Measurements from ENCODE around the gene UNC13A. TPM values are rescaled to one million over a fixed set of nuclear protein-coding genes. Genes with fewer than 3 reads are reported as not detected.

The UNC13A gene
- total and polyA plus RNA-seq, 5 donors, result 0.03 to 0.06 (median 0.05) TPM; not detected in 2

DNA sequence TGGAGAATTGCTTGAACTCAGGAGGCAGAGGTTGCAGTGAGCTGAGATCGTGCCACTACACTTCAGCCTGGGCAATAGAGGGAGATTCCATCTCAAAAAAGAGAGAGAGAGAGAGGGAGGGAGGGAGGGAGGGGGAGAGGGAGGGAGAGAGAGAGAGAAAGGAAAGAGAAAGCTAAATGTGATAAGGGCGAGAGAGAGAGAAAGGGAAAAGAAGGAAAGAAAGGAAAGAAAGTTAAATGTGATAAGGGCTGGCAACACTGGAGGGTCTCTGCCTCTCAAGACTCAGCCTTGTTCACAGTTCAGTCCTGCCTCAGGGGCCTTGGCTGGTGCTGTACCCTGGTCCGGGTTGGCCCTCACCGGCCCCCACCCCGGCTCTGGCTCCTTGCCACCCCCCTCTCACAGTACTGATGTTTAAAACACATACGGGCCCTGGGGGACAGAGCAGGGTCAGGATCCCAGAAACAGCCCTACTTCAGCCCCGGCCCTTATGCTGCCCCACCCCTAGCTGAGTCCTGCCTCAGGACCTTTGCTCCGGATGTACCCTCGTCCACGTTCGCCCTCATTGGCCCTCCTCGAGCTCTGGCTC, 34.6 kb upstream of the UNC13A start:
- Histone ChIP-seq H3K4me1 (ENCODE audit: control insufficient read depth, insufficient read depth, low read length) (peaks cover 15% of the 10 kb centered on the region), H3K27me3 (ENCODE audit: control insufficient read depth, insufficient read depth) (no peaks in the 10 kb centered on the region), H3K4me3 (ENCODE audit: low read length) (no peak overlapping the region), H3K9me3 (ENCODE audit: control insufficient read depth, low read length) (no peaks in the 10 kb centered on the region), H3K27ac (ENCODE audit: low read length) (no peak overlapping the region)
- intact Hi-C loops (cut with DNase I), result no loop called here
- no peak for ATAC-seq
- WGBS, result 57% methylated on average over 12 of the region's 12 CpGs
- DNase-seq, result peak in 1 of 3 donors; percentile 73

DNA sequence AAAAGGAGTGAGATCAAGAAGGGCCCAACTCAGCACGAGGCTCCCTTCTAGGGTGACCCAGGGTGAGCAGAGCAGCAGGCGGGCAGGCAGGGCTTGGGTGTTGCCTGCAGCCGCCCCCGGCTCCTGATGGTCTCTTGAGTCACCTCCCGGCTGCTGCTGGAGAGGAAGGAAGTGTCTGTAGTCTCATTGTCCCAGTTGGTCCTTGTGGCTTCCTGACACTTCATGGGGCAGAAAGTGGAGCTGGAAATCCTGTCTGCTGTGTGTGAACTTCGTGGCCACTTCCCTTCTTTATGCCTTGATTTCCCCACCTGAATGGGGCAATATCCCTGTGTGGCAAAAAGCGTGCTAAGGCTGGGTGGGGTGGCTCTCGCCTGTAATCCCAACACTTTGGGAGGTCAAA, 33.7 kb upstream of the UNC13A start:
- Histone ChIP-seq H3K27ac (ENCODE audit: low read length) (peak overlapping the region; percentile 20), H3K4me3 (ENCODE audit: low read length) (no peak overlapping the region), H3K9me3 (ENCODE audit: control insufficient read depth, low read length) (no peaks in the 10 kb centered on the region), H3K27me3 (ENCODE audit: control insufficient read depth, insufficient read depth) (no peaks in the 10 kb centered on the region), H3K4me1 (ENCODE audit: control insufficient read depth, insufficient read depth, low read length) (peaks cover 15% of the 10 kb centered on the region)
- DNase-seq (peak; percentile 73 to 80 (median 78)), ATAC-seq (peak; percentile 38 to 72)
- intact Hi-C loops (cut with DNase I), result no loop called here
- 40% methylated on average over 8 of the region's 8 CpGs for WGBS

DNA sequence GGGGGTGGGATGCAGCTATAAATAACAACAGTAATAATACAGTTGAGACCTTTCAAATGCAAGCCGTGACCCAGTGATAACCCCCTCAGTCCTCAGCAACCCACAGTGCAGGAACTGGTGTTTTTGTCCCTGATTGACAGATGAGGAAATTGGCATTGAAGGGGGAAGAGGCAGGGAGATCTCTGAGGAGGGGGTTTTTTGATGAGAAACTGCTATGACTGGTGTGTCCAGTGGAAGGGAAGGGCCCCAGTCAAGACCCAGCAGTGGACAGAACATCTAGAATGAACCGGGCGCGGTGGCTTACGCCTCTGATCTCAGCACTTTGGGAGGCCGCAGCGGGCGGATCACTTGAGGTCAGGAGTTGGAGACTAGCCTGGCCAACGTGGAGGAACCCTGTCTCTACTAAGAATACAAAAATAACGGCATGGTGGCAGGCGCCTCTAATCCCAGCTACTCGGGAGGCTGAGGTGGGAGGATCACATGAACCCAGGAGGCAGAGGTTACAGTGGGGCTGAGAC, 33.0 kb upstream of the UNC13A start:
- no peak for ATAC-seq
- no peaks in the 10 kb centered on the region for H3K9me3 ChIP-seq (ENCODE audit: control insufficient read depth, low read length)
- H3K27me3 ChIP-seq (ENCODE audit: control insufficient read depth, insufficient read depth), result no peaks in the 10 kb centered on the region
- intact Hi-C loops (cut with DNase I), result no loop called here
- no peak for DNase-seq
- H3K27ac ChIP-seq (ENCODE audit: low read length), result peak overlapping the region; percentile 22
- WGBS, result 61% methylated on average over 12 of the region's 12 CpGs
- peaks cover 15% of the 10 kb centered on the region for H3K4me1 ChIP-seq (ENCODE audit: control insufficient read depth, insufficient read depth, low read length)
- H3K4me3 ChIP-seq (ENCODE audit: low read length), result peak overlapping the region; percentile 96

DNA sequence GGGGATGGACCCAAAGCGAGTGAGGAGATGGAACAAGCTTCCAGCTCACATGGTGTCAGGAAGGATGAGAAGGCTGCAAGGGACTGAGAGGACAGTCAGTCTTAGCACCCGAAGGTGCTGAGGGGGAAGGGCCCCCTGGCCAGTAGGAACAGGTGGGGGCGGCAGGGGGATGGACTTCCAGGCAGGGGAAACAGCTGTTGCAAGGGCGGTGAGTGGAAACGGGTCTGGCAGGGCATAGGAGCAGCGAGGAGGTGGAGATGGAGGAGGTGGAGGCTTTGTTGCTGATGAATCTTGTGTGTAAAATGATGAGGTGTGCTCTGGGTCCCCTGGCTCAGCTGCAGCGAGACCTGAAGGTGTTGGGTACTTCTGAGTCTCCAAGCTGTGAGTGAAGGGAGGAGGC, 32.3 kb upstream of the UNC13A start:
- H3K9me3 ChIP-seq (ENCODE audit: control insufficient read depth, low read length), result no peaks in the 10 kb centered on the region
- peaks cover 15% of the 10 kb centered on the region for H3K4me1 ChIP-seq (ENCODE audit: control insufficient read depth, insufficient read depth, low read length)
- no peak overlapping the region for H3K27ac ChIP-seq (ENCODE audit: low read length)
- H3K27me3 ChIP-seq (ENCODE audit: control insufficient read depth, insufficient read depth), result no peaks in the 10 kb centered on the region
- 18% methylated on average over 7 of the region's 7 CpGs for WGBS
- no peak for ATAC-seq
- H3K4me3 ChIP-seq (ENCODE audit: low read length), result peak overlapping the region; percentile 96
- intact Hi-C loops (cut with DNase I), result no loop called here
- DNase-seq, result no peak

DNA sequence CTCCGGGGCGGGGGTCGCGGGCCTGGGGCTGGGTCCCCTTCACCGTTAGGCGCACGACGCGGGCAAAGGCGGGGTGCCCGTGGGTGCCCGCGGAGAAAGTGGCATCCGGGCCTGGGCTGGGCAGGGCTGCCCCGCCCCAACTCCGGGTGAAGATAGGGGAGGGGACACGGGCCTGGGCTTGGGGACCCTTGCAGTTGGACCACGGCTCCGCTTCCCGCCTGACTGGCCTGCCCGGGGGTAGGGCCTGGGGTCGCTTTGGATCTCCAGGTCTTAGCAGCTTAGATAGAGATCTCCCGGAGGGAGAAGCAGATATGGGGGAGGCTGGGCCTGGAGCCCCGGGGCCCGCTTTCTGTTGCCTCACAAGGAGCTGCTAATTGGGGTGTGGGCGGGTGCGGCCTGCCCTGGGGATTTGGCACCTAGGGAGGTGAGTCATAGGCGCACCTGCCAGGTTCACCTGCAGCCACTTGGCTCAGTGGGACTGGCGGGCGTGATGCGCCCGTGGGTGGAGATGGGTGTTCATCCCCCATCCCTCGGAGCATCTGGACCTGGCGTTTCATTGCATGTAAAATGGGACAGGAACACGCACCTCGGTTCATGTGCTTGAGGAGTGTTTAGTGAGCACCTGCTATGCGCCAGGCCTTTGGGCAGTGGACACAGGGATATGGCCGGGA, 31.7 kb upstream of the UNC13A start:
- 5% methylated on average over 38 of the region's 38 CpGs for WGBS
- Histone ChIP-seq H3K27ac (ENCODE audit: low read length) (no peak overlapping the region), H3K27me3 (ENCODE audit: control insufficient read depth, insufficient read depth) (no peaks in the 10 kb centered on the region), H3K4me1 (ENCODE audit: control insufficient read depth, insufficient read depth, low read length) (peaks cover 15% of the 10 kb centered on the region), H3K9me3 (ENCODE audit: control insufficient read depth, low read length) (no peaks in the 10 kb centered on the region), H3K4me3 (ENCODE audit: low read length) (peak overlapping the region; percentile 96)
- DNase-seq, result no peak
- intact Hi-C loops (cut with DNase I), result loop anchor here in 1 of 4 donors (5.0 kb wide), 1 partner anchor 127 kb away; the partner anchor contains the start of gene JAK3
- ATAC-seq, result no peak

DNA sequence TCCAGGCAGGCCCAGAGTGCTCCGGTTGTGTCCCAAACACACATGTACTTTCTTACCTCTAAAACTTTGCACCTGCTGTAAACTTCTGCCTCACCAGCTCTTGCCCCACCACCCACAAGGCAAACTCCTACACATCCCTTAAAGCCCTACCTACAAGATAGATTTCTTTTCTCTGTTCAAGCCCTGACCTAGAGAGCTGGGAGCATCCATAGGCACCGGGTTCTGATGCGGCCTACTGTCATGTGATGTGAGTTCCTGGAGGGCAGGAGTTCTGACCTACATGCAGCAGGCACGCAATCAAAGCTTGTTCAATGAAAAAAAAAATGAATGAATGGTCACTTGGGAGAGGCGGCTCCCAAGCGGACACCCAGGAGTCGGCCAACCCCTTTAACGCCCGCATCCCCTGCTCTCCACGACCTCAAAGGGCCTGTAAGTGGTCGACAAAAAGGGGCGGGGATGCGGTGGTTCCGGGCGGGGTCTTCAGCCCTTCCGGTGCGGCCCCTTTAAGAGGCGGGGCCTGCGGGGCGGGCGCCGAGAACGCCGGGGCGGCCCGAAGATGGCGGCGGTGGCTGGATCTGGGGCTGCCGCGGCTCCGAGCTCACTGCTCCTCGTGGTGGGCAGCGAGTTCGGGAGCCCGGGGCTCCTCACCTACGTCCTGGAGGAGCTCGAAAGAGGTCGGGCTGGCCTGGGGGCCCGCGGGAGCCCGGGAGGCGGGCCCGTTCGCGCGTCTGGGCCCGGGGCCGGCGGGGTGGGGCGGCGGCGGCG, 31.0 kb upstream of the UNC13A start, which contains the start of gene MAP1S:
MAP1S (plus strand) TSS at position 534 of the 765 bp plus-strand sequence; CDS start at position 557, 23 bp downstream.
- H3K4me3 ChIP-seq (ENCODE audit: low read length), result peak within 1 kb of the TSS; percentile 96
- intact Hi-C loops (cut with DNase I), result loop anchor here in 1 of 4 donors (5.0 kb wide), 1 partner anchor 128 kb away; the partner anchor contains the start of gene JAK3
- WGBS, result 2% methylated on average over 53 of the region's 53 CpGs
- H3K4me1 ChIP-seq (ENCODE audit: control insufficient read depth, insufficient read depth, low read length), result peaks cover 15% of the 10 kb centered on the region
- DNase-seq (peak; percentile 71 to 89 (median 87)), ATAC-seq (peak; percentile 55 to 63)
- no peaks in the 10 kb centered on the region for H3K27me3 ChIP-seq (ENCODE audit: control insufficient read depth, insufficient read depth)
- no peaks in the 10 kb centered on the region for H3K9me3 ChIP-seq (ENCODE audit: control insufficient read depth, low read length)
- peak within 1 kb of the TSS; percentile 63 for H3K27ac ChIP-seq (ENCODE audit: low read length)

DNA sequence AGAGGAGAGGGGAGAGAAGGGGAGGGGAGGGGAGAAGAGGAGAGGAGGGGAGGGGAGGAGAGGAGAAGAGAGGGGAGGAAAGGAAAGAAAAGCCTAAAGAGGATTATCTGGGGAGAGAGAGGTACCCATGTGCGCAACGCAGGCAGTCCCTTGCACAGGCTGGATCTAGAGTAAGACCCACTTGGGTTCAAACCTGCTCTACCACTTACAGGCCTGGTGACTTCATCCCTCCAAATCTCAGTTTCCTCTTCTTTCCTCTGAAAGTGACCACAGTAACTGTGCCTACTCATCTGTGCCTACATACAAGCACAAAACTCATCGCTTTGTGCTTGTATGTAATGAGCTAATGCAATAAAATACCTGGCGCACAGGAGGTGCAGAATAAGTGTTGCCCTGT, 30.4 kb upstream of the UNC13A start:
- H3K4me1 ChIP-seq (ENCODE audit: control insufficient read depth, insufficient read depth, low read length), result peaks cover 15% of the 10 kb centered on the region
- H3K27ac ChIP-seq (ENCODE audit: low read length), result no peak overlapping the region
- DNase-seq (no peak), ATAC-seq (no peak)
- no peaks in the 10 kb centered on the region for H3K27me3 ChIP-seq (ENCODE audit: control insufficient read depth, insufficient read depth)
- 92% methylated on average over 4 of the region's 4 CpGs for WGBS
- no peaks in the 10 kb centered on the region for H3K9me3 ChIP-seq (ENCODE audit: control insufficient read depth, low read length)
- H3K4me3 ChIP-seq (ENCODE audit: low read length), result no peak overlapping the region
- intact Hi-C loops (cut with DNase I), result loop anchor here in 1 of 4 donors (5.0 kb wide), 1 partner anchor 129 kb away; the partner anchor contains the start of gene JAK3

DNA sequence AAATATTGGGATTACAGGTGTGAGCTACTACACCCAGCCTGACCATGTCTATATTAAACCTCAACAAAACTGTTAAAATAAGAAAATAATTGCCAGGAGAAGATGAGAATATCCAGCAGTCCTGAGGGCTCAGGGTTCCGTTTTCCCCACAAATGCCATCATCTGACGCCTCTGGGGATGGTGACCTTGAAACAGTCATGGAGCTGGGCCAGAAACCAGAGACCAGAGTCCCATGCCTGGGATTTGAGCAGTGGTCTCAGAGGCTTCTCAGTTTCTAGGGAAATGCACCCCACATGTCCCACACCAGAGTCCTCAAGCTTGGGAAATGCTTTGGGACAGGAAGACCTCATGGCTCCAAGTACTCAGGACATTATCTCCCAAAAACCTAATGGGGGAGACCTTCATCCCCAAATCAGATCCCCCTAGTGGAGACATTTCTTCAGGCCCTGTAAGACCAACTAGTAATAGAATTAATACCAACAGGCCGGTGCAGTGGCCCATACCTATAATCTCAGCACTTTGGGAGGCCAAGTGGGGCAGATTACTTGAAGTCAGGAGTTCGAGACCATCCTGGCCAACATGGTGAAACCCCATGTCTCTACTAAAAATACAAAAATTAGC, 28.3 kb upstream of the UNC13A start:
- peaks cover 8% of the 10 kb centered on the region for H3K4me1 ChIP-seq (ENCODE audit: control insufficient read depth, insufficient read depth, low read length)
- DNase-seq, result no peak
- intact Hi-C loops (cut with DNase I), result loop anchor here in 1 of 4 donors (5.0 kb wide), 1 partner anchor 131 kb away; the partner anchor contains the start of gene JAK3
- WGBS, result 62% methylated on average over 4 of the region's 4 CpGs
- no peaks in the 10 kb centered on the region for H3K27me3 ChIP-seq (ENCODE audit: control insufficient read depth, insufficient read depth)
- no peak overlapping the region for H3K4me3 ChIP-seq (ENCODE audit: low read length)
- H3K27ac ChIP-seq (ENCODE audit: low read length), result no peak overlapping the region
- H3K9me3 ChIP-seq (ENCODE audit: control insufficient read depth, low read length), result no peaks in the 10 kb centered on the region
- ATAC-seq, result no peak

DNA sequence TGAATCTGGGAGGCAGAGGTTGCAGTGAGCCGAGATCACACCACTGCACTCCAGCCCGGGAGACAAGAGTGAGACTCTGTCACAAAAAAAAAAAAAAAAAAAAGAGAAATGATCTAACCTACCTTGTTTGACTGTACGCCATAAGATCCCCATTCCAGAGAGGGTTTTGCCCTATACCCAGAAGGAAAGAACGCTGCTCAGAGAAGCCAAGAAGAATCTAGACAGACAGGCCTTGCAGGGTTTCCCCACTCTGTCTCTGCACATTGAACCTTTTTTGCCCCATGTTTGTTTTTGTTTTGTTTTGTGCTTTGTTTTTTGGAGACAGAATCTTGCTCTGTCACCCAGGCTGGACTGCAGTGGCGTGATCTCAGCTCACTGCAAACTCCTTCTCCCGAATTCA, 23.7 kb upstream of the UNC13A start:
- Histone ChIP-seq H3K9me3 (ENCODE audit: control insufficient read depth, low read length) (no peaks in the 10 kb centered on the region), H3K27me3 (ENCODE audit: control insufficient read depth, insufficient read depth) (no peaks in the 10 kb centered on the region), H3K4me1 (ENCODE audit: control insufficient read depth, insufficient read depth, low read length) (no peaks in the 10 kb centered on the region), H3K4me3 (ENCODE audit: low read length) (no peak overlapping the region), H3K27ac (ENCODE audit: low read length) (no peak overlapping the region)
- intact Hi-C loops (cut with DNase I), result no loop called here
- ATAC-seq, result no peak
- 68% methylated on average over 6 of the region's 6 CpGs for WGBS
- no peak for DNase-seq

DNA sequence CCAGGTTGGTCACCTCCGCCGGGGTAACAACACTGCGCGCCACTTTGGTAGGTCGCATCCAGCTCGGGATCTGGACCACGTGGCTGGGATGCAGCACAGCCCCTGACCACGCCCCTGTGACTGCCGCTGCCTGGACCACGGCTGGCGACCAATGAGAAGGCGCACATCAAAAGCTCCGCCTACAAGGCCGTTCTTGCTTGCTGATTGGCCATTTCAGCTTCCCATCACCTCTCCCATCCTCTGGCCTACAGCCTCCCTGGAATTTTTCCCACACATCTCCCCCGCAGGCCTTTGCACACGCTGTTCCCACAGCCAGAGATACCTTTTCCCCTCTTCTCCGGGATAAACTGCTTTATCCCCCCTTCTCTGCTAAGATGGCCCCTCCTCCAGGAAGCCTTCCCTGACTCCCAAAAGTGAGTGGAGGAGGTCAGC, 18.6 kb upstream of the UNC13A start:
- H3K4me1 ChIP-seq (ENCODE audit: control insufficient read depth, insufficient read depth, low read length), result no peaks in the 10 kb centered on the region
- no peak overlapping the region for H3K4me3 ChIP-seq (ENCODE audit: low read length)
- H3K9me3 ChIP-seq (ENCODE audit: control insufficient read depth, low read length), result no peaks in the 10 kb centered on the region
- no peak overlapping the region for H3K27ac ChIP-seq (ENCODE audit: low read length)
- H3K27me3 ChIP-seq (ENCODE audit: control insufficient read depth, insufficient read depth), result no peaks in the 10 kb centered on the region
- peak in 2 of 3 donors; percentile 51 to 67 for DNase-seq
- WGBS, result 20% methylated on average over 17 of the region's 17 CpGs
- peak; percentile 26 to 59 for ATAC-seq
- intact Hi-C loops (cut with DNase I), result loop anchor here (10.0 kb wide), 2 partner anchors 68 to 148 kb away; partner anchors contain the start of gene RPL18A (in 2 of the 4)
